ENCODE data around the gene PIN1. TPM values are rescaled to one million over a fixed set of nuclear protein-coding genes. Genes with fewer than 3 reads are reported as not detected.

Gene PIN1
- total RNA-seq, 2 donors from 2014 or later, result 47.9 to 88.3 TPM

GRCh38 chr19:9848060-9848459, 12.9 kb downstream of the PIN1 start:
- DNase-seq, result no peak
- Histone ChIP-seq H3K4me3 (no peak overlapping the region), H3K36me3 (peaks cover 5% of the 10 kb centered on the region), H3K9me3 (no peaks in the 10 kb centered on the region), H3K4me1 (no peaks in the 10 kb centered on the region), H3K27me3 (no peaks in the 10 kb centered on the region), H3K9ac (ENCODE audit: low read depth in 2 of 2, low read length in 2 of 2) (no peak overlapping the region), H3K27ac (no peak overlapping the region)
- intact Hi-C loops (cut with DNase I), result loop anchor here (2.0 kb wide), 1 partner anchor 67 kb away; no protein-coding TSS in a partner anchor
- TF ChIP-seq CTCF (IDR thresholded peaks at IDR 0.05), result peak; percentile 24

GRCh38 chr19:9848762-9849161, 13.6 kb downstream of the PIN1 start:
- Histone ChIP-seq H3K9me3 (no peaks in the 10 kb centered on the region), H3K4me1 (no peaks in the 10 kb centered on the region), H3K27me3 (no peaks in the 10 kb centered on the region), H3K27ac (no peak overlapping the region), H3K9ac (ENCODE audit: low read depth in 2 of 2, low read length in 2 of 2) (no peak overlapping the region), H3K36me3 (peaks cover 5% of the 10 kb centered on the region), H3K4me3 (no peak overlapping the region)
- intact Hi-C loops (cut with DNase I), result loop anchor here (2.0 kb wide), 1 partner anchor 66 kb away; no protein-coding TSS in a partner anchor
- no peak for TF ChIP-seq CTCF (IDR thresholded peaks at IDR 0.05)
- no peak for DNase-seq

GRCh38 chr19:9849791-9850190, 14.7 kb downstream of the PIN1 start:
- Histone ChIP-seq H3K27ac (no peak overlapping the region), H3K9ac (ENCODE audit: low read depth in 2 of 2, low read length in 2 of 2) (no peak overlapping the region), H3K36me3 (no peaks in the 10 kb centered on the region), H3K4me3 (no peak overlapping the region), H3K4me1 (no peaks in the 10 kb centered on the region), H3K27me3 (no peaks in the 10 kb centered on the region), H3K9me3 (no peaks in the 10 kb centered on the region)
- no peak for TF ChIP-seq CTCF (IDR thresholded peaks at IDR 0.05)
- DNase-seq, result no peak
- intact Hi-C loops (cut with DNase I), result loop anchor here (2.0 kb wide), 1 partner anchor 65 kb away; no protein-coding TSS in a partner anchor

GRCh38 chr19:9850235-9850959, 15.3 kb downstream of the PIN1 start:
- Histone ChIP-seq H3K27ac (no peak overlapping the region), H3K9ac (ENCODE audit: low read depth in 2 of 2, low read length in 2 of 2) (no peak overlapping the region), H3K4me3 (no peak overlapping the region), H3K9me3 (no peaks in the 10 kb centered on the region), H3K27me3 (no peaks in the 10 kb centered on the region), H3K4me1 (no peaks in the 10 kb centered on the region), H3K36me3 (no peaks in the 10 kb centered on the region)
- DNase-seq, result no peak
- TF ChIP-seq CTCF (IDR thresholded peaks at IDR 0.05), result no peak
- intact Hi-C loops (cut with DNase I), result no loop called here

GRCh38 chr19:9854282-9854846, 19.2 kb downstream of the PIN1 start:
- no peak for TF ChIP-seq CTCF (IDR thresholded peaks at IDR 0.05)
- H3K4me3 ChIP-seq, result no peak overlapping the region
- H3K4me1 ChIP-seq, result no peaks in the 10 kb centered on the region
- no peaks in the 10 kb centered on the region for H3K9me3 ChIP-seq
- no peaks in the 10 kb centered on the region for H3K27me3 ChIP-seq
- no peak overlapping the region for H3K27ac ChIP-seq
- no peak for DNase-seq
- intact Hi-C loops (cut with DNase I), result no loop called here
- no peaks in the 10 kb centered on the region for H3K36me3 ChIP-seq
- H3K9ac ChIP-seq (ENCODE audit: low read depth in 2 of 2, low read length in 2 of 2), result no peak overlapping the region
